NCI-H2107 (cell line): Measurements from ENCODE around the gene CA12.
"Not testable (repeated sequence)": the region's sequence is repeated elsewhere in the genome, so short reads cannot be mapped to it uniquely, and the experiment has no call there.

Source experiments
- DNase-seq: peaks from one replicate; lab custom pipeline; 2025; lab: John Stamatoyannopoulos, UW

CA12 gene

DNA sequence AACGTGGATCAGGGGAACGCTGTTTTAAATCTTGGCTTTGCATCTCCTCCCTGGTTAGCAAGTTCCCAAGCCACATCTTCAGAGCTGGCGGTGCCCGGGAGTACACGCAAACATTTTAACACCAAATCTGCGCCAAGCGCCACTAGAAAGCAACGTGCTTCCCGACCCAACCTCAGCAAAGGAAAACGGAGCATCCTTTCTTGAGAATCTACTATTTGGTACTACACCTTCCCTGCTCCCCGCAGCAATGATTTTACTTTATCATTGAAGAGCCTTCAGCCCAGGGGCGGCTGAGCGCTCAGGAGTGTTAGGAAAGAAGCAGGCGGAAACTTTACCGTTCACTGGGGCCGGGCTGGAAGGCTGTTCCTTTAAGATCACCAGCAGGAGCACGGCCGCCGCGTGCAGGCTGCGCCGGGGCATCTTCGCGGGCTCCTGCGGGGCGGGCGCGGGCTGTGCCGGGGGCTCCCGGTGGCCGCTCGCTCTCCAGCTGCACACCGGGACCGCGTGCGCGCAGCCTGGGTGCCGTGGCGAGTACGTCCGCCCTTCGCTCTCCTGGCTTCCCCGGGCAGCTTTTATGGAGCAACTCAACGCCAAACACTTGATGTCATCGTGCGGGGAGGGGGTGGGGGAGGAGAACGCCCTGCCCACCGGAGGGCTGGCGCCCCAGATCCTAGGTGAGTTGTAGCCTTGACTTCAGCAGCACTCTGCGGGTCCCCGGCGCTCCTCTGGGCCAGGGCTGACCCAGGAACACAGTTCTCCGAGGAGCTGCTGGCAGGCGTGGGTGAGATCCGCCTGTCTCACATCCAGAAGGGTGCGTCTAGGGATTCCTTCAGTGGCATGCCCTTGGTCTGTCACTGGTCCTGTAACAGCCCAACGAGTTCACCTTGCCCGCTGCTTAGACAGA, at the start of gene CA12:
TSS of gene CA12 (minus strand) at position 546 of the 904 bp plus-strand sequence. CDS start at position 420, 126 bp downstream.
- DNase-seq = no peak

DNA sequence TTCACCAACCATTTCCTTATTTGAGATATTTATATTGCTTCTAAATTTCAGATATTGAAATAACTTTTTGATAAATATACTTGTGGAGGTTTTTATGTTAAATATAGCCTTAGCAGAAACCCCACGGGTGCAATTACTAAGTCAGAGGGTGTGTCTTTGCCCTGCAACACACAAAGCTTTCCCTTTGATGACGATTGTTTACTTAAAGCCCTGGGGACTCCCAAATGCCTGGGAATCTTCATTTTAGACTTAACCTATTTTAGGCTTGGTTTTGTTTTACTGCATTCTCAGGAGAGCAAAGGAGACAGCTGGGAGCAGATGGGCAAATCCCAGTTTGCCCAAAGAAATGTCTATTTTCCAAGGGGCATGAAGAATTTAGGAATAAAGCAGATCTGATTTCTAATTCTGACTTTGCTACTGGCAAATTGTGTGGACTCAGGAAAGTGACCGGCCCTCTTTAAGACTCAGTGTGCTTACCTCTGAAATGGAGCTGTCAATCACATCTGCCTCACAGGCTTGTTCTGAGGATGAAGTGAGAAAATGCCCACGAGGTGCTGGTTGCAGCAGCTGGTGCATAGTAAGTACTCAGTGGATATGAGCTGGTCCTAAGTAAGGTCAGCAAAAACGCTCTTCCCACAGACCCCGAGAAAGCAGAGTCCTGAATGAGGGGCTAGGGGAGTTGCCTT, 49.3 kb upstream of the CA12 start:
- DNase-seq = no peak

GRCh38 chr15:63426552-63426951, 44.9 kb upstream of the CA12 start:
- no peak for DNase-seq

- DNase-seq = no peak
Measured at GRCh38 chr15:63425426-63425985, 43.9 kb upstream of the CA12 start.

- no peak for DNase-seq
Measured at GRCh38 chr15:63422891-63423590, 41.4 kb upstream of the CA12 start.

DNA sequence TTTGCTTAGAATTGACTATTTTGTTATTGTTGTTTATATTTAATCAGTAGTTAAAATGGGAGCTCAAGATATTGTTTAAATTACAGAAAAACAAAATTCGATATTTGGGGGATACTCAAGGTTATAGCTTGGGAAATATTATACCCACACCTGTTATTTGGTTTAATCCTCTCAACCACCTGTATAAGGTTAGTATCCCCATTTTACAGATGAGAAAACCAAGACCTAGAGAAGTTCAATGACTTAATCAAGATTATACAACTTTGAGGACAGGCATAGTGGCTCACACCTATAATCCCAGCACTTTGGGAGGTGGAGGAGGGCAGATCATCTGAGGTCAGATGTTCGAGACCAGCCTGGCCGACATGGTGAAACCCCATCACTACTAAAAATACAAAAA, 39.8 kb upstream of the CA12 start:
- no peak for DNase-seq

DNA sequence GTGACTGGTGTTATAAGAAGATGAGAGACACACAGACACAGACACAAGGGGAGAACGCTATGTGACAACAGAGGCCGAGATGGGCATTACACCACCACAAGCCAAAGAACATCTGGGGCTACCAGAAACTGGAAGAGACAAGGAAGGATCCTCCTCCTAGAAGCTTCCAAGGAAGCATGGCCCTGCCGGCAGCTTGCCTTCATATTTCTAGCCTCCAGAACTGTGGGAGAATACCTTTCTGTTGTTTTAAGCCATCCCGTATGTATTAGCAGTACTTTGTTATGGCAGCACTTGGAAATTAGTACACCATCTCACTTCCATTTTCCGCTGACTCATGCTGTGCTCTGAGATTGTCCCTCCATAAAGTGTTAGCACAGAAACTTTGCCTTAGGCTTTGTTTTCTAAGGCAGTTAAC, 38.7 kb upstream of the CA12 start:
- DNase-seq = no peak

- DNase-seq = no peak
Measured at GRCh38 chr15:63418811-63419210, 37.2 kb upstream of the CA12 start.

DNA sequence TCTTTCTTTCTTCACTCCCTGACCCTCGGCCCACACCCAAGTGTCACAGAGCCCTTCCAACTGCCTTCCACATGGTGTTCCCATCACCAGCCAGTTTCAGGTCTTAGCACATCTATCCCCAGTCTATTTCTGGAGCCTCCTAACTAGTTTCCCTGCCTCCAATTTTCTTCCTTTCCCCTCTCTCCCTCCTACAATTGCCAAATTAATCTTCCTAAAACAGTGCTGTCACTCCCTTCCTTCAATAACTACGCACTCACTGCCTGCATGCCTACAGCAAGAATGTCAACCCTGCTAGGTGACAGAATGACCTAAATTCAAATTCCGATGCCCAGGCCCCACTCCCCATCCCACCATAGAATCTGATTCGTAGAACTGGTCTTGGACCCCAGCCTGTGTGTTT, 36.1 kb upstream of the CA12 start:
- DNase-seq = no peak

- DNase-seq = not testable (repeated sequence)
Measured at GRCh38 chr15:63417274-63417673, 35.6 kb upstream of the CA12 start.

DNA sequence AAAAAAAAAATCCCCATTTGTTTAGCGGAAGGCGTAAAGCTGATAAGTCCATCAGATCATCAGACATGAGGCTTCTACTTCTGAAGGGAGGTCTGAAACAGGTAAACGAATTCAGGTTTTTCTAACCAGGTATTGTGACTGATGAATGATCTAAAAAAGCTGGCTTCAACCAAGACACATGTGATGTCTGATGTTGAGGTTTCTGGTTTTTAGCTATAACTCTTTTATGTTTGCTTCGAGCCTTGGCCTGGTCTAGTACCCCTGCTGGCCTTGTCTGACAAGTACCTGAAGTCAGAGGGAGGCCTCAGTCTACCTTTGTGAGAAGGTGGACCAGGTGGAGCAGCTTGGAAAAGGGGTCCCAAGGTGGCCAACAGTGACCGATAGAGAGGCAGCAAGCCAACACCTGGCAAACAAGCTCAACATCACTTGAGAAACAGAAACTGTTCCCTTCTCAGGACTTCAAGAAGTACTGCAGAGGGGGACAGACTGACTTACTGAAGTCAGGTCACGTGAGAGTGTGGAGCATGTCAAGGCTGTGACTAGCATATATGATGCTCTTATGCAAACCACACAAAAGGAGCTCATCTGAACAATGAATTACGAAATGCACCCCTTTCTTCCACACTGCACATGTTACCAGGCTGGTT, 33.0 kb upstream of the CA12 start:
- DNase-seq = no peak

DNA sequence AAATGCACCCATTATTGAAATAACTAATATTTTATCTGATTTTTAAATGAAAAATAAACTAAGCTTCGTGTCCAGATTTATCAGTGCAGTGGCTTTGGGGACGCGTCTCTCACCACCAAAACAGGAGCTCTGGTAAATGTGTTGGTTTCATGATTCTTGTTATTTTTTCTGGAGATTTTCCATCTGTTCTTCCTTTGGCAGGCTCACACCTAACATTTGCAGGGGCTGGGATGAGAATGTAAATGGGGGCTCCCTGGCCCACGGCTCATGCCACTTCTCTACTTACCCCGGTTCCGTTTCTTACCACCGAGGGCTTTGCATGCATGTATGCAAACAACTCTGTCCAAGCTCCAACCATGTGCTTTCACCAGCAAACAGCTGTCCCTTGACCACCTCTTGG, 30.9 kb upstream of the CA12 start:
- DNase-seq = no peak

GRCh38 chr15:63411866-63412265, 30.2 kb upstream of the CA12 start:
- DNase-seq = no peak

GRCh38 chr15:63409179-63409578, 27.5 kb upstream of the CA12 start:
- no peak for DNase-seq

DNA sequence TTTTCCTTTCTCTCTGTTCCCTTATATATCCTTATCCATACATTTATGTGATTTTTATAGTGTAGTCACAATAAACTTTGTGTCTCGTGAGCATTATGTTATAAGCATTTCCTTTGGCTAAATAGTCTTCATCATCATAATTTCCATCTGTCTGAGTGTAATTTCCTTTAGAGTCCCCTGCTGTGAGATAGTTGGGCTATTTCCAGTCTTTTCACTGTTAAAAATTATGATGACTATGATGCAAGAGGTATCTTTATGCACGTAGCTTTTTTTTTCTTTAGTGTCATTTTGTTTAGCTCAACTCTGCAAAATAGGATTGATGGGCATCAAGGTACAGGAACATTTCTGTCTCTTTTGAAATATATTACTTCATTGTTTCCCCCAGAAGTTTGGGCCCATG, 26.9 kb upstream of the CA12 start:
- DNase-seq = no peak

DNA sequence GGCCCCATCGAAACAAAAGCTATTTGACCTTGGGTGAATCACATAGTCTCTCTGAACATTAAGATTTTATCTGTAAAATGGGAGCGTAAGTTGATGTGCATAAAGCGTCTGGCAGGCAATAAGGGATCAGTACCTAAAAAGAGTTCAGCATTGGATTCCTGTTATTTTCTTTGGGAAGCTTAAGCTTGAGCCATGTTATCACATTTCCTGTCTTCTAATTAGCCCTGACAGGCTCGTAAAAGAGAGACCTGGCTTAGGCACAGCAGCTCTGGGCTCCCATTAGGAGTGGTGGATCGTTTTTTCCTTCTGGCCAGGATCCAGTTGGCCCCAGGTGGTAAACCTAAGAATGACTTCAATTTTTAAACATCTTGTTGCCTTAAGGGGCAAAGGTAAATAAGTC, 26.0 kb upstream of the CA12 start:
- no peak for DNase-seq

- no peak for DNase-seq
Measured at GRCh38 chr15:63405683-63406390, 24.2 kb upstream of the CA12 start.

DNA sequence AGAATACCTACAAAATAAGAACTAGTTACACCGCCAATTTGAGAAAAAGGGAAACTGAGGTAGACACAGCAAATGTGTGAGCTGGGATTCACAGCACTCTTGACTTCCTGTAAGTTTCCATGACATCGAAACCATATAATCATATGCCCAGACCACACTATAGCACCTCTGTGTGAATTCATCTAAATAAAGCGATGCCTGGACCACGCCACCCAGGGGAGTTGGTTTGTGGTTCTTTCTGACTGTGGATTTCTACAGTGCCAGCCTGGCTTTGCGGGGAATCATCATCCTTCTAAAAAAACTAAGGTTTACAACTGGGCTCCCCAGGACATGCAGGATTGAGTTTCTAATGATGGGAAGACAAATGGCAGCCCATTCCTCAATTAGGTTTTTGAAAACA, 23.5 kb upstream of the CA12 start:
- DNase-seq = no peak

- DNase-seq = no peak
Measured at GRCh38 chr15:63403254-63403945, 21.8 kb upstream of the CA12 start.

- DNase-seq = no peak
Measured at GRCh38 chr15:63402498-63403253, 21.0 kb upstream of the CA12 start.
